AG09309 (cell line): Measurements from ENCODE around the gene LAMTOR2.
A peak's percentile ranks its signal among the peaks of the same experiment; 100 is the strongest.

ENCODE experiments used
- DNase-seq: peaks from one replicate; pipeline ENCODE4 v3.0.0-alpha.2; 2010; ENCODE audit warnings: low read depth
- H3K4me3 ChIP-seq: 2 replicates; pipeline ENCODE4 v1.5.1; 2011; ENCODE audit warnings: mild to moderate bottlenecking, low read depth, low read length, moderate library complexity; ENCODE audit not compliant: control insufficient read depth
- CTCF ChIP-seq: IDR thresholded peaks from 2 replicates; pipeline ENCODE4 v1.5.1; 2011; ENCODE audit warnings: mild to moderate bottlenecking, low read depth, low read length, inconsistent platforms; ENCODE audit not compliant: insufficient read depth, control insufficient read depth; ENCODE audit errors: missing control alignments

LAMTOR2 gene

DNA sequence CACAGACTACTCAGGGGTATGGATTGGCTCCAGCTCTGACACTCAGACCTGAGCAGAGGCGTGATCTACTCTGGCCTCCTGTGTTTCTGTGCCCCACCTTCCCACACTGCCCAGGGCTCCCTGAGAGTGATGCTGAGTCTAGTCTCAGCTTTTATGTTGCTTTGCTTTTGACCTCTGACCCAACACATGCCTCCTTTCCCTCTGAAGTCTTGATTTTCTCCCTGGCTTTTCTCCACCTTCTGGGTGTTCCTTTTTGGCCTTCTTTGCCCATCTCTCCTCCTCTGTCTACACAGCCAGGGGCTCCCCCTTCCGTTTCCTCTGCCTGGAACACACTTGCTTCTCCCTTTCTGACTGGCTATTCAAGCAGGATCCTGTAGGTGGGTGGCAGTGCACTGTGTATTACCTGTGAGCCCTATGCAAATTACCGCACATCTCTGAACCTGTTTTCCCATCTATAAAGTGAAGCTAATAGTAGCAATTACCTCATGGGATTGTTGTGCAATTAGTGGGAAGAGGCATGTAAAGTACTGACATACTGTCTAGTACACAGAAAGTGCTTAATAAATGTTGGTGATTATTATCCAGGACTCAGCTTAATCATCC, 41.4 kb downstream of the LAMTOR2 start:
- no peak overlapping the region for H3K4me3 ChIP-seq
- no peak for DNase-seq
- TF ChIP-seq CTCF: no peak

GRCh38 chr1:156096640-156097391, 42.2 kb downstream of the LAMTOR2 start:
- DNase-seq: no peak
- peak; percentile 97 for TF ChIP-seq CTCF
- no peak overlapping the region for H3K4me3 ChIP-seq

DNA sequence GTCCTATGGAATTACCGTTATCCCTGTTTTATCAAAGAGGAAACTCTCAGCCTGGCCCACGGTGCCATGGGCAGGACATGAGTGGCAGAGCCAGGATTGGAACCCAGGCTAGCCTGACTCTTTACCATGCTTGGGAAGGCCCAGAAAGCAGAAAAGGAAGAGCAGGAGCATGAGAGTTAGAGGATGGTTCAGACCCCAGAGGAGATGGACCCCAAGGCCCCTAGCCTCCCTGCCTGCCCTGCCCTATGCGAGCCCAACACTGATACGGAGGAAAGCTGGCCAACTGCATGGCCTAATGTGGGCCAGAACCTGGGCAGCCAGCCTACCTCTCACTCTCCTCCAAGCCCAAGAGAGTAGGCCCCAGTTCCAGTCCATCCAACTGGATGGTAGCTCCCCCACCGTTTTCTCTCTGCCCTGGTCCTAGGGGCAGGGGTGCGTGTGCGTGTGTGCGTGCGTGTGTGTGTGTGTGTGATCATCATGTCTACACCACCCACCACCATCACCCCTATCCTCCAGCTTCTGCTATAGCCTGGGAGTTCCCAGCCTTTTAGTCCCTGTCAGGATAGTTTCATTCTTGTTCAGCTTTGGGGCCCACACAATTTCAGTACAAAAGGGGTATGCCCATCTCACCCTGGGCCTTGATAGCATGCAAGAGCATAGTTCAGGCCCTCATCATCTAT, 43.1 kb downstream of the LAMTOR2 start:
- DNase-seq: no peak
- no peak for TF ChIP-seq CTCF
- no peak overlapping the region for H3K4me3 ChIP-seq

DNA sequence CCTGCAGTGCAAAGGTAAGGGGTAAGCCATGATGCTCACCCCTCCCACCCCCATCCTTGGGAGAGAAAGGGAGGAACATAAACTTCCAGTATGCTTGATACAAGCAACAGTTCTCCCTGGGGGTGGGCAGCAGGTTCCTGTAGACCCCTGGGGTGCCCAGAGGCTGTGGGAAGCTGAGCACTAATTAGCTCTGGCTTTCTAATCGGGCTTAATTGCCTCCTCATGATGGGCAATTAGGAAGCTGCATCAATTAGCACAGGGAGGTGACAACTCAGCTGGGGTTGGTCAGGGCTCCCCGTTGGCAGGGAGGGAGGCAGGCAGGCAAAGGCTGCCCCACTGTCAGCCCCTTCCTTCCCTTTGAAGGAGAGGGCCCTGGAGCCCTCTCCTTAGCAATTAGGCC, 44.2 kb downstream of the LAMTOR2 start:
- no peak overlapping the region for H3K4me3 ChIP-seq
- no peak for DNase-seq
- no peak for TF ChIP-seq CTCF

DNA sequence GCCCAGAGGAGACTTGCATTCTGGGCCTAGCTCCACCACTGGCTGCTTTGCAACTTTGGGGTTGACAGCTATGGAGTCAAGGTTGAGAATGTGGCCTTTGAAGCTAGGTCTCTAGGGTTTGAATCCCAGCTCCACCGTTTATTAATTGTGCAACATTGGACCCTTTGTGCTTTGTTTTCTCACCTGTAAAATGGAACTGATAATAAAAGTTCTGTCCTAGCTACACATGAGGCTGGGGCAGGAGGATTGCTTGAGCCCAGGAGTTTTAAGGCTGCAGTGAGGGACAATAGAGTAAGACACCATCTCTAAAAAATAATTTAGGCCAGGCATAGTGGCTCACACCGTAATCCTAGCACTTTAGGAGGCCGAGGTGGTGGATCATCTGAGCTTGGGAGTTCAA, 44.7 kb downstream of the LAMTOR2 start:
- DNase-seq: no peak
- TF ChIP-seq CTCF: no peak
- H3K4me3 ChIP-seq: no peak overlapping the region

DNA sequence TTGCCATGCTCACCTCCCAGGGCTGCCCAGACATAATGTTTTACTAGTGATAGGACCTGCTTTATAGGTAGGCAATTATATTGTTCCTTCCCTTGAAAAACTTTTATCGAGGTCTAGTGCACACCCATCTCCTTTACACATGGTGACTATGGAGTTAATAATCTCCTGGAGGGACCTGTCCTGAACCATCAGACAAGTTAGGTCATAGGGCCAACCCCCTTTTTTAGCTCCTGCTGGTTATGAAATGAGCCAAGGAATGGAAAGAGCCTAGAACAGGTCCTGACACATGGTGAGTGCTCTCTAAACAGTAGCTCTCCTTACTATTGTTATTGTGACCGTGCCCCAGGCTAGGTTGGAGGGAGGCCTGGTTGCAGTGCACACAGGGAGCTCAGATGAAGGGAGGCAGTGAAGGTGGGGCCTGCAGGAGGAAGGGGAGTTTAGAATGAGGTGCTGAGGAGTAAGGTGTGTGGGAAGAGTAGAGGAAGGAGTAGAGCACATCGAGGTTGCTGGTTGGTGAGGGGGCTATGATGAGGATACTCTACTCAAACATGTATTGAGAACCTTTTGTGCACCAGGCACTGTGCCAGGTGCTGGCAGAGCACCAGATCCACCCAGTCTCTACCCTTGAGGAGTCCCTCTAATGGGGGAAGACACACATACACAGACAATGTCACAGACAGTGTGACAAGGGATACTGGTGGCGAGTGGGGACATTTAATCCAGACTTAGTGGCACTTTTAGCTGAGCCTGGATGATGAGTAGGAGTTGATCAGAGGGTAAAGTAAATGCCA, 45.8 kb downstream of the LAMTOR2 start:
- no peak overlapping the region for H3K4me3 ChIP-seq
- TF ChIP-seq CTCF: no peak
- DNase-seq: no peak
